ENCODE measurements around the gene CCDC175.

- TF ChIP-seq, protein P1, sequence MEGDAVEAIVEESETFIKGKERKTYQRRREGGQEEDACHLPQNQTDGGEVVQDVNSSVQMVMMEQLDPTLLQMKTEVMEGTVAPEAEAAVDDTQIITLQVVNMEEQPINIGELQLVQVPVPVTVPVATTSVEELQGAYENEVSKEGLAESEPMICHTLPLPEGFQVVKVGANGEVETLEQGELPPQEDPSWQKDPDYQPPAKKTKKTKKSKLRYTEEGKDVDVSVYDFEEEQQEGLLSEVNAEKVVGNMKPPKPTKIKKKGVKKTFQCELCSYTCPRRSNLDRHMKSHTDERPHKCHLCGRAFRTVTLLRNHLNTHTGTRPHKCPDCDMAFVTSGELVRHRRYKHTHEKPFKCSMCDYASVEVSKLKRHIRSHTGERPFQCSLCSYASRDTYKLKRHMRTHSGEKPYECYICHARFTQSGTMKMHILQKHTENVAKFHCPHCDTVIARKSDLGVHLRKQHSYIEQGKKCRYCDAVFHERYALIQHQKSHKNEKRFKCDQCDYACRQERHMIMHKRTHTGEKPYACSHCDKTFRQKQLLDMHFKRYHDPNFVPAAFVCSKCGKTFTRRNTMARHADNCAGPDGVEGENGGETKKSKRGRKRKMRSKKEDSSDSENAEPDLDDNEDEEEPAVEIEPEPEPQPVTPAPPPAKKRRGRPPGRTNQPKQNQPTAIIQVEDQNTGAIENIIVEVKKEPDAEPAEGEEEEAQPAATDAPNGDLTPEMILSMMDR (IDR thresholded peaks at IDR 0.05) = no peak
- TF ChIP-seq EZH2 (IDR thresholded peaks at IDR 0.05) (no peak), EZH2phosphoT487 (IDR thresholded peaks at IDR 0.05) (no peak)
Observed at GRCh38 chr14:59520224-59520623, 56.4 kb downstream of the CCDC175 start.

Measured in neural progenitor cell (in vitro differentiated cells).